GM12875 (cell line): ENCODE measurements around the gene ATF5.

Experiments used
- H3K4me3 ChIP-seq: one replicate; pipeline ENCODE4 v1.5.1; 2011; ENCODE audit warnings: low read depth, low read length, control low read depth
- CTCF ChIP-seq: IDR thresholded peaks from 2 replicates; pipeline ENCODE4 v1.5.1; 2011; ENCODE audit warnings: low read depth, mild to moderate bottlenecking, control low read depth, inconsistent platforms, low read length, moderate library complexity, borderline replicate concordance; ENCODE audit not compliant: insufficient read depth

ATF5 gene

GRCh38 chr19:49925486-49925885, 3.5 kb upstream of the ATF5 start:
- TF ChIP-seq CTCF: no peak
- H3K4me3 ChIP-seq: no peak overlapping the region

GRCh38 chr19:49926515-49926914, 2.5 kb upstream of the ATF5 start:
- TF ChIP-seq CTCF: no peak
- H3K4me3 ChIP-seq: no peak overlapping the region

GRCh38 chr19:49927526-49928264, 1.3 kb upstream of the ATF5 start:
- peak overlapping the region; percentile 43 for H3K4me3 ChIP-seq
- no peak for TF ChIP-seq CTCF

- TF ChIP-seq CTCF: no peak
- peak overlapping the region; percentile 98 for H3K4me3 ChIP-seq
These were observed 842 bp downstream of the ATF5 start for GRCh38 chr19:49929611-49930482.

- no peak for TF ChIP-seq CTCF
- H3K4me3 ChIP-seq: no peak overlapping the region
These were observed 1.5 kb downstream of the ATF5 start for GRCh38 chr19:49930483-49931011.

- no peak overlapping the region for H3K4me3 ChIP-seq
- no peak for TF ChIP-seq CTCF
These were observed 2.5 kb downstream of the ATF5 start for GRCh38 chr19:49931293-49932040.
